Gastrocnemius medialis (tissue), 4 donors: ENCODE data around the gene VSX1.

Source experiments
- CTCF ChIP-seq, 5 experiments: fragments of 450-650 bp in 3 of 5; fragments of 200-600 bp in 2 of 5; sonication (generic) in 2 of 5; IDR thresholded peaks in 4 of 5; conservative IDR thresholded peaks in 1 of 5; 1 replicate in 4 of 5; 2 replicates in 1 of 5; pipeline ENCODE4 v1.5.1; 2016 to 2019; ENCODE audit warnings: antibody characterized with exemption in 5 of 5, mild to moderate bottlenecking in 3 of 5, moderate library complexity in 3 of 5
- POLR2A ChIP-seq, 2 donors: fragments of 450-650 bp; IDR thresholded peaks; one replicate each; pipeline ENCODE4 v1.6.1; 2017; ENCODE audit warnings: antibody characterized with exemption in 2 of 2, mild to moderate bottlenecking in 2 of 2, moderate library complexity in 2 of 2

DNA sequence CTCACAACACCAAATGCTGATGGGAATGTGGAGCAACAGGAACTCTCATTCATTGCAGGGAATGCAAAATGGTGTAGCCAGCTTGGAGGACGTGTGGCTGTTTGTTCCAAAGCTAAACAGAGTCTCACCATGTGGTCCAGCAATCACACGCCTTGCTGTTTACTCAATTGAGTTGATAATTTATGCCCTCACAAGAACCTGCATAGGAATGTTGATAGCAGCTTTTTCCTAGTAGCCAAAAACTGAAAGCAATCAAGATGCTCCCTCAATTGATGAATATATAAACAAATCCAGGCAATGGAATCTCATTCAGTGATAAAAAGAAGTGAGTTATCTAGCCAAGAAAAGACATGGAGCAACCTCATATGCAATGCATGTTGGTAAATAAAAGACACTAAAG, 15.6 kb upstream of the VSX1 start:
- no peak for TF ChIP-seq CTCF (IDR thresholded peaks at IDR 0.05 in 4 of 5, conservative IDR thresholded peaks at IDR 0.05 in 1 of 5)
- no peak for TF ChIP-seq POLR2A (IDR thresholded peaks at IDR 0.05)
